NOMO-1 treated with dmso at 0.1 percent for 144 hours (cell line): Measurements from ENCODE around the gene NDUFB3.

Experiments used
- DNase-seq: peaks from one replicate; lab custom pipeline; 2025; ENCODE audit not compliant: unreplicated experiment; lab: John Stamatoyannopoulos, UW

Gene NDUFB3

DNA sequence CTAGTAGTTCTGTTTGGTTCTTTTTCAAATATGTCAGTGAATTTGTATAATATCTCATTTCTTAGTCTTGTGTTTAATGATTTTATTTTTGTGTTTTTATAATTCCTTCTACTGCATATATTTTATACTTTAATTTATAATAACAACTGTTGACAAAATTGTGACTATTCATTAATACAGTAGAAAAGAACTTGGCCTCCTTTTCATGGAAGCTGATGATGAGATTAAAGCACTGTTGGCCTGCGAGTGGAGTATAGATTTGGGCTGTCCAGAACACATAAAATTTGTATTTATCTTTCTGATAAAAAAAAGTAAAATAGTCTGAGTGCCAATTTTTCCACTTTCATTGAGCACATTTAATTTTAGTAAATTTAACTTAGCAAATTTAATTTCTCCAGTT lies 56.2 kb downstream of the NDUFB3 start:
- DNase-seq = no peak

- no peak for DNase-seq
Observed at GRCh38 chr2:201128933-201129505, 57.2 kb downstream of the NDUFB3 start.

- peak; percentile 19 for DNase-seq
Observed at GRCh38 chr2:201130524-201131186, 58.9 kb downstream of the NDUFB3 start.

DNA sequence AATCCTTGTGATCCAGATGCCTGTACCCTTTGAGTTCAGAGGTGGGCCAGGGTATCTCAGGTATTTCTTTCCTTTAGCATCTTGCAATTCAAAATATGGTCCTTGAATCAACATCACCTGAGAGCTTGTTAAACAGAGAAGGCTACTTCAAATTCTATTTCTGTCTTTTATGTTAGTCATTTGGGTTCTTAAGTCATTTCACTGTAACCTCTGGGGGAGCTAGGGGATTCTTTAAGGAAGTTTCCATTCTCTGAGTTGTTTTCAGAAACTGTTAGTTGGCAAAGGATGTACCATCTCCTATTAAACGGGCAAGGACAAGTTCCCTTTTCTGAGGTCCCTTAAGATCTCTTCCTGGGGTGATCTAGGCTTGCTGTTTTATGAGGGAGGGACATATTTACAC lies 60.7 kb downstream of the NDUFB3 start:
- DNase-seq = no peak
